Activated T-helper 2 cell treated with anti-CD3 and anti-CD28 coated beads, Interferon-gamma antibody, Interleukin-2, Interleukin-4, amounts not matched to agents 10 μg/mL and 5 μg/mL and 100 μg/mL, durations not matched to agents 14 hours and 24 hours and 36 hours (primary cell): ENCODE results near the gene FMNL2. TPM values are rescaled to one million over a fixed set of nuclear protein-coding genes. Genes with fewer than 3 reads are reported as not detected.
"Not testable (repeated sequence)": the region's sequence is repeated elsewhere in the genome, so short reads cannot be mapped to it uniquely, and the experiment has no call there.

Experiments used
- DNase-seq: peaks from one replicate; pipeline ENCODE4 v3.0.0; 2021; ENCODE audit warnings: low spot score
- H3K27ac Mint-ChIP-seq: one replicate; pipeline ENCODE4 v1.8.0; 2021; ENCODE audit warnings: mixed read lengths
- H3K27me3 Mint-ChIP-seq: one replicate; pipeline ENCODE4 v1.8.0; 2021; ENCODE audit warnings: low read depth, mixed read lengths
- H3K36me3 Mint-ChIP-seq: one replicate; pipeline ENCODE4 v1.8.0; 2021; ENCODE audit warnings: low read depth, mixed read lengths
- H3K4me1 Mint-ChIP-seq: one replicate; pipeline ENCODE4 v1.8.0; 2021; ENCODE audit warnings: low read depth, mixed read lengths
- H3K4me3 Mint-ChIP-seq: one replicate; pipeline ENCODE4 v1.8.0; 2021; ENCODE audit warnings: low read depth, mild to moderate bottlenecking, moderate library complexity, mixed read lengths
- H3K9me3 Mint-ChIP-seq: one replicate; pipeline ENCODE4 v1.8.0; 2021; ENCODE audit warnings: mixed read lengths
- intact Hi-C: fragments of 100-400 bp; cut with micrococcal nuclease; formaldehyde crosslinking; loops from one replicate; pipeline ENCODE4 v1.15.1; 2023
- total RNA-seq: library from RNA; stranded (reverse); gene quantifications from 2 replicates; pipeline ENCODE4 v1.2.3, GENCODE V29; 2022

FMNL2 gene
- total RNA-seq, 1 donor from 2014 or later: 14.0 TPM

- no peaks in the 10 kb centered on the region for H3K9me3 Mint-ChIP-seq
- no peak for DNase-seq
- H3K27me3 Mint-ChIP-seq: peaks cover 13% of the 10 kb centered on the region
- intact Hi-C loops: no loop called here
- H3K36me3 Mint-ChIP-seq: no peaks in the 10 kb centered on the region
- H3K4me3 Mint-ChIP-seq: no peak overlapping the region
- peaks cover 12% of the 10 kb centered on the region for H3K4me1 Mint-ChIP-seq
- H3K27ac Mint-ChIP-seq: peak overlapping the region; percentile 36
Measured at GRCh38 chr2:152468899-152469692, 134.1 kb downstream of the FMNL2 start.

- no peak for DNase-seq
- no peaks in the 10 kb centered on the region for H3K36me3 Mint-ChIP-seq
- H3K27ac Mint-ChIP-seq: no peak overlapping the region
- H3K9me3 Mint-ChIP-seq: no peaks in the 10 kb centered on the region
- H3K4me1 Mint-ChIP-seq: peaks cover 12% of the 10 kb centered on the region
- intact Hi-C loops: no loop called here
- H3K27me3 Mint-ChIP-seq: peaks cover 8% of the 10 kb centered on the region
- no peak overlapping the region for H3K4me3 Mint-ChIP-seq
Measured at GRCh38 chr2:152470861-152471854, 136.2 kb downstream of the FMNL2 start.

GRCh38 chr2:152472481-152472887 lies 137.5 kb downstream of the FMNL2 start:
- intact Hi-C loops: no loop called here
- H3K27me3 Mint-ChIP-seq: peaks cover 5% of the 10 kb centered on the region
- no peaks in the 10 kb centered on the region for H3K9me3 Mint-ChIP-seq
- peaks cover 11% of the 10 kb centered on the region for H3K4me1 Mint-ChIP-seq
- no peak for DNase-seq
- H3K4me3 Mint-ChIP-seq: no peak overlapping the region
- H3K27ac Mint-ChIP-seq: no peak overlapping the region
- H3K36me3 Mint-ChIP-seq: no peaks in the 10 kb centered on the region

- Mint-ChIP-seq H3K36me3 (no peaks in the 10 kb centered on the region), H3K27me3 (peaks cover 5% of the 10 kb centered on the region), H3K9me3 (no peaks in the 10 kb centered on the region), H3K27ac (no peak overlapping the region), H3K4me1 (peaks cover 11% of the 10 kb centered on the region), H3K4me3 (no peak overlapping the region)
- intact Hi-C loops: no loop called here
- no peak for DNase-seq
Measured at GRCh38 chr2:152473151-152473857, 138.3 kb downstream of the FMNL2 start.

GRCh38 chr2:152474523-152474922 lies 139.5 kb downstream of the FMNL2 start:
- H3K9me3 Mint-ChIP-seq, H3K36me3 Mint-ChIP-seq, intact Hi-C loops, DNase-seq, H3K27ac Mint-ChIP-seq, H3K4me3 Mint-ChIP-seq, H3K4me1 Mint-ChIP-seq, H3K27me3 Mint-ChIP-seq: not testable (repeated sequence)

- no peak overlapping the region for H3K27ac Mint-ChIP-seq
- DNase-seq: no peak
- no peaks in the 10 kb centered on the region for H3K36me3 Mint-ChIP-seq
- H3K9me3 Mint-ChIP-seq: no peaks in the 10 kb centered on the region
- intact Hi-C loops: no loop called here
- H3K27me3 Mint-ChIP-seq: peaks cover 5% of the 10 kb centered on the region
- H3K4me1 Mint-ChIP-seq: peaks cover 1% of the 10 kb centered on the region
- no peak overlapping the region for H3K4me3 Mint-ChIP-seq
Measured at GRCh38 chr2:152475982-152476381, 141.0 kb downstream of the FMNL2 start.

GRCh38 chr2:152477347-152478092 lies 142.5 kb downstream of the FMNL2 start:
- intact Hi-C loops: no loop called here
- no peak overlapping the region for H3K27ac Mint-ChIP-seq
- H3K36me3 Mint-ChIP-seq: no peaks in the 10 kb centered on the region

GRCh38 chr2:152479282-152479681 lies 144.3 kb downstream of the FMNL2 start:
- no peaks in the 10 kb centered on the region for H3K4me1 Mint-ChIP-seq
- intact Hi-C loops: no loop called here
- no peaks in the 10 kb centered on the region for H3K36me3 Mint-ChIP-seq

More at GRCh38 chr2:152477347-152478092, 142.5 kb downstream of the FMNL2 start:
- no peak for DNase-seq
- Mint-ChIP-seq H3K27me3 (peaks cover 6% of the 10 kb centered on the region), H3K4me1 (peaks cover 1% of the 10 kb centered on the region), H3K4me3 (no peak overlapping the region), H3K9me3 (no peaks in the 10 kb centered on the region)

GRCh38 chr2:152480821-152481399 lies 145.9 kb downstream of the FMNL2 start:
- Mint-ChIP-seq H3K4me3 (no peak overlapping the region), H3K36me3 (no peaks in the 10 kb centered on the region), H3K27ac (no peak overlapping the region), H3K9me3 (no peaks in the 10 kb centered on the region), H3K4me1 (no peaks in the 10 kb centered on the region), H3K27me3 (peaks cover 1% of the 10 kb centered on the region)
- intact Hi-C loops: no loop called here
- DNase-seq: no peak

More at GRCh38 chr2:152479282-152479681, 144.3 kb downstream of the FMNL2 start:
- Mint-ChIP-seq H3K27ac (no peak overlapping the region), H3K9me3 (no peaks in the 10 kb centered on the region), H3K27me3 (peaks cover 6% of the 10 kb centered on the region), H3K4me3 (no peak overlapping the region)
- no peak for DNase-seq

GRCh38 chr2:152481881-152482583 lies 147.1 kb downstream of the FMNL2 start:
- DNase-seq: no peak
- H3K27ac Mint-ChIP-seq: no peak overlapping the region
- H3K4me1 Mint-ChIP-seq: no peaks in the 10 kb centered on the region
- H3K27me3 Mint-ChIP-seq: peaks cover 1% of the 10 kb centered on the region
- intact Hi-C loops: no loop called here
- no peaks in the 10 kb centered on the region for H3K36me3 Mint-ChIP-seq
- H3K9me3 Mint-ChIP-seq: no peaks in the 10 kb centered on the region
- H3K4me3 Mint-ChIP-seq: no peak overlapping the region

GRCh38 chr2:152483276-152484063 lies 148.5 kb downstream of the FMNL2 start:
- Mint-ChIP-seq H3K27ac (no peak overlapping the region), H3K27me3 (peaks cover 1% of the 10 kb centered on the region), H3K4me1 (no peaks in the 10 kb centered on the region), H3K9me3 (no peaks in the 10 kb centered on the region), H3K36me3 (no peaks in the 10 kb centered on the region), H3K4me3 (no peak overlapping the region)
- DNase-seq: no peak
- intact Hi-C loops: no loop called here
